Astrocyte of the cerebellum (primary cell): ENCODE results near the gene CEACAM7.
A peak's percentile ranks its signal among the peaks of the same experiment; 100 is the strongest.

Experiments
- DNase-seq: peaks from one replicate; pipeline ENCODE4 v3.0.0-alpha.2; 2011; ENCODE audit warnings: low read depth
- H3K4me3 ChIP-seq: 2 replicates; pipeline ENCODE4 v1.5.1; 2011; ENCODE audit warnings: mild to moderate bottlenecking, low read depth, low read length, moderate library complexity
- CTCF ChIP-seq: IDR thresholded peaks from 2 replicates; pipeline ENCODE4 v1.5.1; 2012; ENCODE audit warnings: low read length, low read depth, moderate library complexity, mild to moderate bottlenecking; ENCODE audit errors: missing control alignments
- in situ Hi-C: cut with HindIII; loops from 2 replicates; pipeline ENCODE4 v1.10.0; 2017; ENCODE audit warnings: low sequenced_read_pairs

Gene CEACAM7

DNA sequence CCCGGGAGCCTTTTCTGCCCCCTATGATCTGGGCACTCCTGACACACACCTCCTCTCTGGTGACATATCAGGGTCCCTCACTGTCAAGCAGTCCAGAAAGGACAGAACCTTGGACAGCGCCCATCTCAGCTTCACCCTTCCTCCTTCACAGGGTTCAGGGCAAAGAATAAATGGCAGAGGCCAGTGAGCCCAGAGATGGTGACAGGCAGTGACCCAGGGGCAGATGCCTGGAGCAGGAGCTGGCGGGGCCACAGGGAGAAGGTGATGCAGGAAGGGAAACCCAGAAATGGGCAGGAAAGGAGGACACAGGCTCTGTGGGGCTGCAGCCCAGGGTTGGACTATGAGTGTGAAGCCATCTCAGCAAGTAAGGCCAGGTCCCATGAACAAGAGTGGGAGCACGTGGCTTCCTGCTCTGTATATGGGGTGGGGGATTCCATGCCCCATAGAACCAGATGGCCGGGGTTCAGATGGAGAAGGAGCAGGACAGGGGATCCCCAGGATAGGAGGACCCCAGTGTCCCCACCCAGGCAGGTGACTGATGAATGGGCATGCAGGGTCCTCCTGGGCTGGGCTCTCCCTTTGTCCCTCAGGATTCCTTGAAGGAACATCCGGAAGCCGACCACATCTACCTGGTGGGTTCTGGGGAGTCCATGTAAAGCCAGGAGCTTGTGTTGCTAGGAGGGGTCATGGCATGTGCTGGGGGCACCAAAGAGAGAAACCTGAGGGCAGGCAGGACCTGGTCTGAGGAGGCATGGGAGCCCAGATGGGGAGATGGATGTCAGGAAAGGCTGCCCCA lies 8.5 kb upstream of the CEACAM7 start:
- no peak for TF ChIP-seq CTCF
- no peak for DNase-seq
- in situ Hi-C loops = no loop called here
- H3K4me3 ChIP-seq = no peak overlapping the region

DNA sequence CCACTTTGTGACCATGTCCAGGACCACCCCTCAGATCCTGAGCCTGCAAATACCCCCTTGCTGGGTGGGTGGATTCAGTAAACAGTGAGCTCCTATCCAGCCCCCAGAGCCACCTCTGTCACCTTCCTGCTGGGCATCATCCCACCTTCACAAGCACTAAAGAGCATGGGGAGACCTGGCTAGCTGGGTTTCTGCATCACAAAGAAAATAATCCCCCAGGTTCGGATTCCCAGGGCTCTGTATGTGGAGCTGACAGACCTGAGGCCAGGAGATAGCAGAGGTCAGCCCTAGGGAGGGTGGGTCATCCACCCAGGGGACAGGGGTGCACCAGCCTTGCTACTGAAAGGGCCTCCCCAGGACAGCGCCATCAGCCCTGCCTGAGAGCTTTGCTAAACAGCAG lies 7.7 kb upstream of the CEACAM7 start:
- in situ Hi-C loops = no loop called here
- TF ChIP-seq CTCF = no peak
- DNase-seq = no peak
- no peak overlapping the region for H3K4me3 ChIP-seq

DNA sequence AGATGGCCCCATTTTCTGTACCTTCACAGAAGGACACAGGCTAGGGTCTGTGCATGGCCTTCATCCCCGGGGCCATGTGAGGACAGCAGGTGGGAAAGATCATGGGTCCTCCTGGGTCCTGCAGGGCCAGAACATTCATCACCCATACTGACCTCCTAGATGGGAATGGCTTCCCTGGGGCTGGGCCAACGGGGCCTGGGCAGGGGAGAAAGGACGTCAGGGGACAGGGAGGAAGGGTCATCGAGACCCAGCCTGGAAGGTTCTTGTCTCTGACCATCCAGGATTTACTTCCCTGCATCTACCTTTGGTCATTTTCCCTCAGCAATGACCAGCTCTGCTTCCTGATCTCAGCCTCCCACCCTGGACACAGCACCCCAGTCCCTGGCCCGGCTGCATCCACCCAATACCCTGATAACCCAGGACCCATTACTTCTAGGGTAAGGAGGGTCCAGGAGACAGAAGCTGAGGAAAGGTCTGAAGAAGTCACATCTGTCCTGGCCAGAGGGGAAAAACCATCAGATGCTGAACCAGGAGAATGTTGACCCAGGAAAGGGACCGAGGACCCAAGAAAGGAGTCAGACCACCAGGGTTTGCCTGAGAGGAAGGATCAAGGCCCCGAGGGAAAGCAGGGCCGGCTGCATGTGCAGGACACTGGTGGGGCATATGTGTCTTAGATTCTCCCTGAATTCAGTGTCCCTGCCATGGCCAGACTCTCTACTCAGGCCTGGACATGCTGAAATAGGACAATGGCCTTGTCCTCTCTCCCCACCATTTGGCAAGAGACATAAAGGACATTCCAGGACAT lies 7.0 kb upstream of the CEACAM7 start:
- no peak for DNase-seq
- no peak overlapping the region for H3K4me3 ChIP-seq
- in situ Hi-C loops = no loop called here
- no peak for TF ChIP-seq CTCF

DNA sequence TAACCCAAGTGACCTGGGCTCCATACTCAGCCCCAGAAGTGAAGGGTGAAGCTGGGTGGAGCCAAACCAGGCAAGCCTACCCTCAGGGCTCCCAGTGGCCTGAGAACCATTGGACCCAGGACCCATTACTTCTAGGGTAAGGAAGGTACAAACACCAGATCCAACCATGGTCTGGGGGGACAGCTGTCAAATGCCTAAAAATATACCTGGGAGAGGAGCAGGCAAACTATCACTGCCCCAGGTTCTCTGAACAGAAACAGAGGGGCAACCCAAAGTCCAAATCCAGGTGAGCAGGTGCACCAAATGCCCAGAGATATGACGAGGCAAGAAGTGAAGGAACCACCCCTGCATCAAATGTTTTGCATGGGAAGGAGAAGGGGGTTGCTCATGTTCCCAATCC lies 6.1 kb upstream of the CEACAM7 start:
- no peak for DNase-seq
- in situ Hi-C loops = no loop called here
- TF ChIP-seq CTCF = no peak
- H3K4me3 ChIP-seq = no peak overlapping the region

DNA sequence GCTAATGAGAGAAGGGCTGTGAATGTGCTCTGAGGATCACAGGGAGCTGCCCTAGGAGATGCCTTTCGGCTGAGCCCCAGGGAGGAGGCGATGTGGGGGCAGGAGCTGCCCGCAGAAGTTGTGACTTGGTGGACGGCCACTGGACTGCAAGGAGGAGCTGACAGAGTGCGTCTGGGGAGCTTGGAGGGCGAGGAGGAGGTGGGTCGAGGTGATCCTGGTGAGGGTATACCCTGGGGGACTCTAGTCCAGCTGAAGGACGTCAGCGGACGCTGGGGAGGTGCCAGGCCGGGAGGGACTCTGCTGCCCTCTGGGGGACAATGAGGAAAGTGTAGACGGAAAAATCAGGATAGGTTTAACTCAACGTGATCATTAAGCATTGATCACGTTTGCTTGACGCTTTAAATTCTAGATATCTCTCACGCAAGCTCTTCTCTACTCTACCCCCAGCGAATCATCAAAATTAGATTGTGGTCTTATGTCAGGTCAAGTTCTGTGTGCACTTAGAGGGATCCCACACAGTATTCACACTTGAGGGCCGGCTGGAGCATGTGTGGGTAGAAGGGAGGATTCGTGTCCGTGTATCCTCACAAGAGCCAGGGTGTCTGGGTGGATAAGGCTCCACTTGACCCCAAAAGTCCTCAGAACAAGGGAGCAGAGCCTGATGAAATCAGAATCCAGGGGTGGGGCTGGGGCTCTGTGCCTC lies 3.3 kb upstream of the CEACAM7 start:
- in situ Hi-C loops = no loop called here
- TF ChIP-seq CTCF = peak; percentile 50
- no peak for DNase-seq
- H3K4me3 ChIP-seq = no peak overlapping the region

DNA sequence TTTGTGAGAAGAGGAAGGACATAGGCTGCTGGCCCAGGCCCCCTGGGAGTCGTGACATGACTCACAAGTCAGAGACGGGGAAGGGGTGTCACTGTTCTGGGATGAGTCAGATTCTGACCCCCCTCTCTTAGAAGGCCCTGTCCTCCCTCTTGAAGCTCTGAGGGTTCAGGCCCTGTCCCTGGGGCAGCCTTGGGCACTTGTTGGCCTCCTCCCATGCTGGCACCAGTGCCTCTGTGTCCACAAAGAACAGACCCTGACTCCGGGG lies 2.7 kb upstream of the CEACAM7 start:
- H3K4me3 ChIP-seq = no peak overlapping the region
- no peak for TF ChIP-seq CTCF
- no peak for DNase-seq
- in situ Hi-C loops = no loop called here
